Measurements from ENCODE around the gene TXNDC2.

DNA sequence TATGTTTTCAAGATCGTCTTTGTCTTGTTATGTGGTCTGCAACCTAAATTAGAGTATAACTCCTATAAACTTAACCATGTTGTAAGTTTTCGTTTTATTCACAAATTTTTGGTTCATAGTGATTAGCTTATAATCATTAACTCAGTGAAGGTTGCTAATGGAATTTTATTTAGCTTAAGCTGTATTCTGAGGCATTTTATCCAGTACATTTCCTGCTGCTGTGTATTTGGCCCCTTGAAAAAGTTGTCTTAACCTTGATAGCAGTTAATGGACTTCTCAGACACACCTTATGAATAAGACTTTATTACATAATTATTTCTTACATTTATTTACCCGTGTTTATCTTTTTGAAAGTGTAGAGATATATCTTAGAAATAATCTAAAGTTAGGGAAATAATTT, 48.5 kb downstream of the TXNDC2 start:
- TF ChIP-seq, protein P1, sequence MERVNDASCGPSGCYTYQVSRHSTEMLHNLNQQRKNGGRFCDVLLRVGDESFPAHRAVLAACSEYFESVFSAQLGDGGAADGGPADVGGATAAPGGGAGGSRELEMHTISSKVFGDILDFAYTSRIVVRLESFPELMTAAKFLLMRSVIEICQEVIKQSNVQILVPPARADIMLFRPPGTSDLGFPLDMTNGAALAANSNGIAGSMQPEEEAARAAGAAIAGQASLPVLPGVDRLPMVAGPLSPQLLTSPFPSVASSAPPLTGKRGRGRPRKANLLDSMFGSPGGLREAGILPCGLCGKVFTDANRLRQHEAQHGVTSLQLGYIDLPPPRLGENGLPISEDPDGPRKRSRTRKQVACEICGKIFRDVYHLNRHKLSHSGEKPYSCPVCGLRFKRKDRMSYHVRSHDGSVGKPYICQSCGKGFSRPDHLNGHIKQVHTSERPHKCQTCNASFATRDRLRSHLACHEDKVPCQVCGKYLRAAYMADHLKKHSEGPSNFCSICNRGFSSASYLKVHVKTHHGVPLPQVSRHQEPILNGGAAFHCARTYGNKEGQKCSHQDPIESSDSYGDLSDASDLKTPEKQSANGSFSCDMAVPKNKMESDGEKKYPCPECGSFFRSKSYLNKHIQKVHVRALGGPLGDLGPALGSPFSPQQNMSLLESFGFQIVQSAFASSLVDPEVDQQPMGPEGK (CRISPR knock-in tag; IDR thresholded peaks at IDR 0.05; ENCODE audit: borderline replicate concordance), result no peak
- no peak for TF ChIP-seq CSRNP3 (CRISPR knock-in tag; IDR thresholded peaks at IDR 0.05)
- TF ChIP-seq SNAI2 (CRISPR knock-in tag; IDR thresholded peaks at IDR 0.05), result no peak

All from SK-N-SH treated with all-trans-retinoic acid at 6 μM for 48 hours (cell line).